OCI-LY7 (cell line): Measurements from ENCODE around the gene IGDCC3. TPM values are rescaled to one million over a fixed set of nuclear protein-coding genes. Genes with fewer than 3 reads are reported as not detected.

ENCODE experiments used
- BruUV-seq: library from RNA; stranded (reverse); fragments of 400-500 nt; replicated peaks from 2 replicates; lab custom pipeline; 2021; lab: Mats Ljungman, UMichigan
- CTCF ChIA-PET: fragments of 300-600 bp; sonication (Branson Sonifier 250); formaldehyde crosslinking; loops from one replicate; lab custom pipeline; 2022; ENCODE audit warnings: antibody characterized with exemption; ENCODE audit not compliant: unreplicated experiment; lab: Charles Lee
- POLR2A ChIA-PET: fragments of 300-600 bp; sonication (Branson Sonifier 250); formaldehyde crosslinking; loops from one replicate; lab custom pipeline; 2022; ENCODE audit warnings: antibody characterized with exemption; lab: Charles Lee
- DNase-seq: peaks from one replicate; pipeline ENCODE4 v3.0.0-alpha.2; 2015; ENCODE audit warnings: low spot score
- H2AFZ ChIP-seq: fragments of 200-600 bp; sonication (generic), shearing (Covaris generic); 2 replicates; pipeline ENCODE4 v1.6.1; 2014; ENCODE audit warnings: mild to moderate bottlenecking, antibody characterized with exemption, low read length, moderate library complexity
- H3K27ac ChIP-seq: fragments of 200-600 bp; sonication (generic); 2 replicates; pipeline ENCODE4 v1.5.1; 2014; ENCODE audit warnings: mixed run types, low read depth, mild to moderate bottlenecking, moderate library complexity, low read length, inconsistent platforms; ENCODE audit not compliant: poor library complexity, severe bottlenecking
- H3K36me3 ChIP-seq: fragments of 200-600 bp; sonication (generic); 2 replicates; pipeline ENCODE4 v1.6.1; 2014; ENCODE audit warnings: mild to moderate bottlenecking, antibody characterized with exemption, low read length, moderate library complexity, mixed read lengths; ENCODE audit not compliant: insufficient read depth
- H3K4me1 ChIP-seq: fragments of 200-600 bp; sonication (generic); 2 replicates; pipeline ENCODE4 v1.5.1; 2014; ENCODE audit warnings: mild to moderate bottlenecking, low read length; ENCODE audit not compliant: insufficient read depth, poor library complexity, severe bottlenecking
- H3K4me2 ChIP-seq: fragments of 200-600 bp; sonication (generic); 2 replicates; pipeline ENCODE4 v1.6.1; 2014; ENCODE audit warnings: mild to moderate bottlenecking, low read length
- H3K4me3 ChIP-seq: fragments of 200-600 bp; sonication (generic); 2 replicates; pipeline ENCODE4 v1.5.1; 2014; ENCODE audit warnings: mild to moderate bottlenecking, low read depth, low read length; ENCODE audit not compliant: poor library complexity, severe bottlenecking
- H3K79me2 ChIP-seq: fragments of 200-600 bp; sonication (generic); 2 replicates; pipeline ENCODE4 v1.6.1; 2016; ENCODE audit warnings: low read depth, mild to moderate bottlenecking, low read length, moderate library complexity, mixed read lengths; ENCODE audit not compliant: insufficient read depth
- H3K9me2 ChIP-seq: fragments of 200-600 bp; sonication (generic); 2 replicates; pipeline ENCODE4 v1.6.1; 2016; ENCODE audit warnings: mild to moderate bottlenecking, low read length, mixed read lengths; ENCODE audit not compliant: insufficient read depth
- H3K9me3 ChIP-seq: fragments of 200-600 bp; sonication (generic); 2 replicates; pipeline ENCODE4 v1.6.1; 2014; ENCODE audit warnings: mild to moderate bottlenecking, mixed run types, low read length, mixed read lengths
- H4K20me1 ChIP-seq: fragments of 200-600 bp; sonication (generic); 2 replicates; pipeline ENCODE4 v1.6.1; 2014; ENCODE audit warnings: mild to moderate bottlenecking, antibody characterized with exemption, low read length, moderate library complexity, mixed read lengths; ENCODE audit not compliant: insufficient read depth
- EZH2phosphoT487 ChIP-seq: fragments of 200-600 bp; sonication (generic); IDR thresholded peaks from 2 replicates; pipeline ENCODE4 v1.6.1; 2018; ENCODE audit warnings: low read depth, borderline replicate concordance, mild to moderate bottlenecking, mixed run types, antibody characterized with exemption, low read length, moderate library complexity, mixed read lengths
- intact Hi-C: fragments of 100-400 bp; cut with micrococcal nuclease; formaldehyde crosslinking; loops from one replicate; pipeline ENCODE4 v1.10.0; 2022; ENCODE audit not compliant: unreplicated experiment
- total RNA-seq, 2 experiments: library from RNA; depleted of rRNA in 1 of 2; stranded (reverse); fragments of >200 nt in 1 of 2; shearing (Covaris generic) in 1 of 2; gene quantifications; 2 replicates each; pipeline ENCODE4 v1.2.3, GENCODE V29; 2014 to 2022
- TF ChIP-seq, protein P1 (sequence below): fragments of 200-600 bp; sonication (generic); conservative IDR thresholded peaks from 2 replicates; pipeline ENCODE4 v1.5.1; 2014; ENCODE audit warnings: mild to moderate bottlenecking, antibody characterized with exemption, low read length, moderate library complexity, mixed read lengths

The IGDCC3 gene
- total RNA-seq, 2 experiments from 2014 or later, result not detected

DNA sequence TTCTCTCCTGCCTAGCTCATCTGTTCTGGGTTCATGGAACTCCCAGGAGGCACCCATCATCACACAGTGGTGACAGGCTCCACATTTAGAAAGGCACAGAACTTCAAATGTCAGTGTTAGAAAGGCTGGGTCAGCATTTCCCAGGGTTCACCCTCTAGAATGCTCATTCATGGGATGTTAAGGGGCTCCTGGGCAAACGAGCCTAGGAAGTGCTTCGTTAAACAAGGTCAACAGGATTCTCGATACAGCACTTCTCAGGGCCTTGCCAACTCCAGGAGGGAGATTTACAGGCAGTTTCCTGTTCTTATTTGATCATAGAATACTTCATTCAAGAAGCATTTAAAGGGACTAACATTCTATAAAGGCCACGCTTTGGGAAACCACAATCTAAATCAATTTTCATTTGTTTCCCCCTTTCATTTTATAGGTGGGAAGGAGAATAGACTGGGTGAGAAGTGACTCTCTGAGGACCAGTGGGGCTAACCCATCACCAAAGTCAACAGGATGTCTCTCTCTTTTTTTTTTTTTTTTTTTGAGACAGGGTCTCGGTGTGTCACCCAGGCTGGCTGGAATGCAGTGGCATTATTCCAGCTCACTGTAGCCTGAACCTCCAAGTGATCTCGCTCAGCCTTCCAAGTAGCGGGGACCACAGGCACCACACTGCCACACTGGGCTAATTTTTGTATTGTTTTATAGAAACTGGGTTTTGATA is 30.7 kb upstream of the IGDCC3 start:
- Histone ChIP-seq H3K4me1 (peaks cover 16% of the 10 kb centered on the region), H4K20me1 (no peaks in the 10 kb centered on the region), H2AFZ (no peak overlapping the region; the same call in 1 of the 2 replicates), H3K27ac (no peak overlapping the region), H3K79me2 (no peaks in the 10 kb centered on the region), H3K36me3 (no peaks in the 10 kb centered on the region), H3K9me2 (no peaks in the 10 kb centered on the region), H3K4me3 (no peak overlapping the region), H3K9me3 (no peaks in the 10 kb centered on the region), H3K4me2 (0 out of 2 replicates have a peak overlapping the region, but pooled peaks have one; percentile 34)
- TF ChIP-seq, protein P1, sequence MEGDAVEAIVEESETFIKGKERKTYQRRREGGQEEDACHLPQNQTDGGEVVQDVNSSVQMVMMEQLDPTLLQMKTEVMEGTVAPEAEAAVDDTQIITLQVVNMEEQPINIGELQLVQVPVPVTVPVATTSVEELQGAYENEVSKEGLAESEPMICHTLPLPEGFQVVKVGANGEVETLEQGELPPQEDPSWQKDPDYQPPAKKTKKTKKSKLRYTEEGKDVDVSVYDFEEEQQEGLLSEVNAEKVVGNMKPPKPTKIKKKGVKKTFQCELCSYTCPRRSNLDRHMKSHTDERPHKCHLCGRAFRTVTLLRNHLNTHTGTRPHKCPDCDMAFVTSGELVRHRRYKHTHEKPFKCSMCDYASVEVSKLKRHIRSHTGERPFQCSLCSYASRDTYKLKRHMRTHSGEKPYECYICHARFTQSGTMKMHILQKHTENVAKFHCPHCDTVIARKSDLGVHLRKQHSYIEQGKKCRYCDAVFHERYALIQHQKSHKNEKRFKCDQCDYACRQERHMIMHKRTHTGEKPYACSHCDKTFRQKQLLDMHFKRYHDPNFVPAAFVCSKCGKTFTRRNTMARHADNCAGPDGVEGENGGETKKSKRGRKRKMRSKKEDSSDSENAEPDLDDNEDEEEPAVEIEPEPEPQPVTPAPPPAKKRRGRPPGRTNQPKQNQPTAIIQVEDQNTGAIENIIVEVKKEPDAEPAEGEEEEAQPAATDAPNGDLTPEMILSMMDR, result no peak
- TF ChIP-seq EZH2phosphoT487, result no peak
- BruUV-seq, result no TSS peak
- intact Hi-C loops, result no loop called here
- ChIA-PET POLR2A (no interaction called here), CTCF (no interaction called here)
- no peak for DNase-seq

DNA sequence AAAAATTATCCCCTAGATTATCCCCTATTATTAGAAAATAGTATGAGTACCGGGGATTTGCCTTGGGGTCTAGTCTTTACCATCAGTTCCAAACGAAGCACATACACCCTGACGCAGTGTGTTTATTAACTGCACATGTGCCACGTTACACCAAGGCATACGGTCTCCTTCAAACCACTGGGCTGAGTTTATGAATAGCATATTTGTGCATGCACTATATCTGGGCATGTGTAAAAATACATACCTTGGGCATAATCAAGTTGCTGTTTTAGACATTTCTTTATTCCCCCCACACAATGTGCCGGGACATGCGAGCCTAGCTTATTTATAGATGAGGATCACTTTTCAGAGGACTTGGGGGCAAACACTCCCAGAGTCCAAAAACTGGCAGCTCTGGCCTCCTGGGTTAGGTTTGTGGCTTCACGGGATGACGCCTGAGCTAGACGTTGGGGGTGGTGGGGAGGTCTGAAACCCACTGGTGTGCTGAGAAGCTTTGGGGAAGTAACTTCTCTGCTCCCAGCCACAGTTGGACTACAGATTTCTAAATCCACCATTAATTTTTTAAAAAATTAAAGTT is 28.7 kb upstream of the IGDCC3 start:
- ChIA-PET POLR2A (no interaction called here), CTCF (no interaction called here)
- TF ChIP-seq, protein P1, result no peak
- TF ChIP-seq EZH2phosphoT487, result no peak
- peaks cover 16% of the 10 kb centered on the region for H3K4me1 ChIP-seq
- no peak overlapping the region for H3K4me3 ChIP-seq
- no peaks in the 10 kb centered on the region for H3K36me3 ChIP-seq
- no peaks in the 10 kb centered on the region for H3K9me3 ChIP-seq
- H3K4me2 ChIP-seq, result no peak overlapping the region
- DNase-seq, result no peak
- H3K27ac ChIP-seq, result no peak overlapping the region
- intact Hi-C loops, result no loop called here
- 0 out of 2 replicates have a peak overlapping the region, but pooled peaks have one; percentile 4 for H2AFZ ChIP-seq
- H3K9me2 ChIP-seq, result no peaks in the 10 kb centered on the region
- no TSS peak for BruUV-seq
- no peaks in the 10 kb centered on the region for H4K20me1 ChIP-seq
- H3K79me2 ChIP-seq, result no peaks in the 10 kb centered on the region

DNA sequence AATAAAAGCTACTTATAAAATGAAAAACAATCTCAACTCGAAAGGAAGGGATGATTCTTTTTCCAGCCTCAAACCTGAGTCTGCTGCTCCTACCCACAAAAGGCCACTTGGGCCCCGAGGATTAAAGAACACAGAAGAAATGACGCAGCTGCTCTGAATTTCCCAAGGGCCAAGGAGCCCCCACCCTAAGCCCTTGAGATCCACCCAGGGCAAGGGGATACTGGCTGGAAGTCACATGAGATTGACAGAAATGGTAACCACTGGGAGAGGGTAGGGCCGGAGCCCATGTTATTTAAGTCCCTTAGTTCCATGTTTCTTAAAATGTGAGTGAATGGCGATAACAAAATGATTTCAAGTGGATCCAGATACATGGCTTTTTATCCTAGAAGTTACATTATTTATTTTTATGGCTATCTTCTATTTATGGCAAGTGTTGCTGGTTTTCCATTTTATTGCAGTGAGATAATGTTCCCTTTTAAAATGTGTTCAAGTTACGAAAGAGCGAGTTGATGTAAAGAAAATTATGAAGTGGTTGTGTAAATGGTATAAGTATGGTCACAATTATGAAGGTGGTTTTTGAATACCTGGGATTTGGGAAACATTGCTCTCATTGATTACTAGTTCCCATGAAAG is 28.1 kb upstream of the IGDCC3 start:
- H3K9me3 ChIP-seq, result no peaks in the 10 kb centered on the region
- intact Hi-C loops, result no loop called here
- no peak overlapping the region for H3K27ac ChIP-seq
- H3K4me3 ChIP-seq, result no peak overlapping the region
- H3K9me2 ChIP-seq, result no peaks in the 10 kb centered on the region
- BruUV-seq, result no TSS peak
- ChIA-PET POLR2A (interaction anchor here (0.8 to 1.2 kb wide), 2 partner anchors 12 to 24 kb away, joined by 3 to 5 read pairs; no protein-coding TSS in a partner anchor), CTCF (no interaction called here)
- no peak overlapping the region for H3K4me2 ChIP-seq
- H3K79me2 ChIP-seq, result no peaks in the 10 kb centered on the region
- H4K20me1 ChIP-seq, result no peaks in the 10 kb centered on the region
- no peak for DNase-seq
- peak overlapping the region; percentile 62 for H2AFZ ChIP-seq
- H3K36me3 ChIP-seq, result no peaks in the 10 kb centered on the region
- TF ChIP-seq, protein P1, result no peak
- TF ChIP-seq EZH2phosphoT487, result no peak
- H3K4me1 ChIP-seq, result peaks cover 16% of the 10 kb centered on the region
